MM.1S (cell line): ENCODE results near the gene FGFR4.

Experiments
- DNase-seq: peaks from one replicate; pipeline ENCODE4 v3.0.0-alpha.2; 2015
- H2AFZ ChIP-seq: fragments of 300-600 bp; sonication (generic); 2 replicates; pipeline ENCODE4 v1.6.0; 2016; ENCODE audit warnings: antibody characterized with exemption, low read length
- H3F3A ChIP-seq: fragments of 300-600 bp; sonication (generic); 2 replicates; pipeline ENCODE4 v1.6.1; 2016; ENCODE audit warnings: mild to moderate bottlenecking, antibody characterized with exemption, low read length, moderate library complexity, mixed read lengths; ENCODE audit not compliant: insufficient read depth
- H3K27ac ChIP-seq: fragments of 300-600 bp; sonication (generic); 2 replicates; pipeline ENCODE4 v1.5.1; 2016; ENCODE audit warnings: mild to moderate bottlenecking, low read length
- H3K27me3 ChIP-seq: fragments of 300-600 bp; sonication (generic); replicated peaks from 2 replicates; pipeline ENCODE4 v1.6.0; 2016; ENCODE audit warnings: low read length; ENCODE audit not compliant: insufficient read depth
- H3K36me3 ChIP-seq: fragments of 300-600 bp; sonication (generic); replicated peaks from 2 replicates; pipeline ENCODE4 v1.6.1; 2016; ENCODE audit warnings: mild to moderate bottlenecking, low read length, mixed read lengths; ENCODE audit not compliant: insufficient read depth
- H3K4me1 ChIP-seq: fragments of 300-600 bp; sonication (generic); 2 replicates; pipeline ENCODE4 v1.6.1; 2016; ENCODE audit warnings: low read length, mixed read lengths
- H3K4me2 ChIP-seq: fragments of 300-600 bp; sonication (generic); 2 replicates; pipeline ENCODE4 v1.6.0; 2016; ENCODE audit warnings: low read depth, low read length
- H3K4me3 ChIP-seq: fragments of 300-600 bp; sonication (generic); 2 replicates; pipeline ENCODE4 v1.5.1; 2016; ENCODE audit warnings: low read length, mixed read lengths
- H3K79me2 ChIP-seq: fragments of 300-600 bp; sonication (generic); 2 replicates; pipeline ENCODE4 v1.6.1; 2016; ENCODE audit warnings: mixed run types, low read length, mixed read lengths
- H3K9ac ChIP-seq: fragments of 300-600 bp; sonication (generic); 2 replicates; pipeline ENCODE4 v1.6.1; 2016; ENCODE audit warnings: low read length, mixed read lengths
- H3K9me2 ChIP-seq: fragments of 300-600 bp; sonication (generic); replicated peaks from 2 replicates; pipeline ENCODE4 v1.6.1; 2016; ENCODE audit warnings: mild to moderate bottlenecking, low read length, mixed read lengths; ENCODE audit not compliant: insufficient read depth
- H3K9me3 ChIP-seq: fragments of 300-600 bp; sonication (generic); replicated peaks from 2 replicates; pipeline ENCODE4 v1.6.1; 2016; ENCODE audit warnings: mild to moderate bottlenecking, low read length, mixed read lengths; ENCODE audit not compliant: insufficient read depth
- H4K20me1 ChIP-seq: fragments of 300-600 bp; sonication (generic); 2 replicates; pipeline ENCODE4 v1.6.1; 2016; ENCODE audit warnings: mild to moderate bottlenecking, low read length, moderate library complexity, mixed read lengths; ENCODE audit not compliant: insufficient read depth
- CTCF ChIP-seq: fragments of 300-600 bp; sonication (generic); IDR thresholded peaks from 2 replicates; pipeline ENCODE4 v1.5.1; 2016; ENCODE audit warnings: antibody characterized with exemption, low read length, mixed read lengths
- EZH2 ChIP-seq: fragments of 300-600 bp; sonication (generic); optimal IDR thresholded peaks from 2 replicates; pipeline ENCODE3; 2017; ENCODE audit warnings: low read depth, mild to moderate bottlenecking, antibody characterized with exemption, low read length, mixed read lengths
- EZH2phosphoT487 ChIP-seq: fragments of 300-600 bp; sonication (generic); IDR thresholded peaks from 2 replicates; pipeline ENCODE4 v1.6.1; 2018; ENCODE audit warnings: antibody characterized with exemption, low read length

The FGFR4 gene

GRCh38 chr5:177041936-177042335 is 44.8 kb upstream of the FGFR4 start:
- H3K36me3 ChIP-seq, result no peaks in the 10 kb centered on the region
- DNase-seq, result no peak

DNA sequence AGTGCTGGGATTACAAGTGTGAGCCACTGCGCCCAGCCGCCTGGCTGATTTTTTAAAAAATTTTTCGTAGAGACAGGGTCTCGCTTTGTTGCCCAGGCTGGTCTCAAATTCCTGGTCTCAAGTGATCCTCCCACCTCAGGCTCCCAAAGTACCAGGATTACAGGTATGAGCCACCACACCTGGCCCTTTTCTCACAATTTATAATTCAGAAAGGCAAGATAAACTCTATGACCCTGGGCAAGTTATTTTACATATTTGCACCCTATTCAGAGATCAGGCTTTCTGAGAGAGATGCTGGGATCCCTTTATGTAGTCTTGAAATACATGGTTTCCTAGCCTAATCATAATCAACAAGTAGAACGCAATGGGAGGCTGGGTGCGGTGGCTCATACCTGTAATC is 43.6 kb upstream of the FGFR4 start:
- no peaks in the 10 kb centered on the region for H3K9me3 ChIP-seq
- no peak overlapping the region for H3K27ac ChIP-seq
- no peak overlapping the region for H3K4me3 ChIP-seq
- DNase-seq, result no peak
- 0 out of 2 replicates have a peak, but pooled peaks cover 2% of the 10 kb centered on the region for H3F3A ChIP-seq
- no peaks in the 10 kb centered on the region for H3K4me1 ChIP-seq
- no peaks in the 10 kb centered on the region for H3K9me2 ChIP-seq
- no peaks in the 10 kb centered on the region for H3K27me3 ChIP-seq
- H3K4me2 ChIP-seq, result no peak overlapping the region
- H4K20me1 ChIP-seq, result no peaks in the 10 kb centered on the region
- H3K79me2 ChIP-seq, result 0 out of 2 replicates have a peak, but pooled peaks cover 5% of the 10 kb centered on the region
- TF ChIP-seq EZH2phosphoT487 (no peak), CTCF (no peak), EZH2 (no peak)
- H3K36me3 ChIP-seq, result no peaks in the 10 kb centered on the region
- H2AFZ ChIP-seq, result no peak overlapping the region
- no peak overlapping the region for H3K9ac ChIP-seq

More at GRCh38 chr5:177041936-177042335, 44.8 kb upstream of the FGFR4 start:
- TF ChIP-seq EZH2phosphoT487, result no peak
- no peak for TF ChIP-seq CTCF
- no peak for TF ChIP-seq EZH2
- no peak overlapping the region for H3K4me2 ChIP-seq
- no peak overlapping the region for H2AFZ ChIP-seq
- H4K20me1 ChIP-seq, result no peaks in the 10 kb centered on the region
- H3K9me2 ChIP-seq, result no peaks in the 10 kb centered on the region
- H3K4me1 ChIP-seq, result no peaks in the 10 kb centered on the region
- no peaks in the 10 kb centered on the region for H3K27me3 ChIP-seq
- H3K27ac ChIP-seq, result no peak overlapping the region
- no peak overlapping the region for H3K9ac ChIP-seq
- no peak overlapping the region for H3K4me3 ChIP-seq
- H3F3A ChIP-seq, result 0 out of 2 replicates have a peak, but pooled peaks cover 2% of the 10 kb centered on the region
- H3K79me2 ChIP-seq, result peaks cover 9% of the 10 kb centered on the region; the same call in 1 of the 2 replicates
- H3K9me3 ChIP-seq, result no peaks in the 10 kb centered on the region

DNA sequence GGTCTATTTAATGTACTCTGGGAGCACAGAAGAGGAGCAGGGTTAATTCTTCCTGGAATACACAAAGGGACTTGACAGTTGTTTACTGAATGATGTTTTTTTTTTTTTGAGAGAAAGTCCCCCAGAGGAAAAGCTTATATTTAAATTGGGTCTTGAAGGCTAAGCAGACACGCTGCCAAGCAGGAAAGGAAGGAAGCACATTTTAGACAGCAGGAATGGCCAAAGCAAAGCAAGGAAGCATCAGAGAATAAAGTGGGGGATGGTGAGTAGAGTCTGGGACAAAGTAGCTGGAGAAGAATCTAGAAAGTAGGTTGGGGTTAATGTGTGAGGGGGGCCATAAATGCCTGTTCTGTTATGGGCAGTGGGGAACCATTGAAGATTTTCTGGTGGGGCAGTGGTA is 42.8 kb upstream of the FGFR4 start:
- H3K4me2 ChIP-seq, result no peak overlapping the region
- no peak overlapping the region for H3K27ac ChIP-seq
- H3K4me3 ChIP-seq, result no peak overlapping the region
- no peaks in the 10 kb centered on the region for H3K79me2 ChIP-seq
- H4K20me1 ChIP-seq, result no peaks in the 10 kb centered on the region
- DNase-seq, result no peak
- no peak overlapping the region for H3K9ac ChIP-seq
- TF ChIP-seq EZH2 (no peak), EZH2phosphoT487 (no peak), CTCF (no peak)
- H3K9me2 ChIP-seq, result no peaks in the 10 kb centered on the region
- H3F3A ChIP-seq, result 0 out of 2 replicates have a peak, but pooled peaks cover 2% of the 10 kb centered on the region
- no peaks in the 10 kb centered on the region for H3K4me1 ChIP-seq
- no peaks in the 10 kb centered on the region for H3K27me3 ChIP-seq
- H2AFZ ChIP-seq, result no peak overlapping the region
- H3K9me3 ChIP-seq, result no peaks in the 10 kb centered on the region
- H3K36me3 ChIP-seq, result no peaks in the 10 kb centered on the region
